Measurements from ENCODE around the gene PHACTR4. TPM values are rescaled to one million over a fixed set of nuclear protein-coding genes. Genes with fewer than 3 reads are reported as not detected.
"Not testable (repeated sequence)": the region's sequence is repeated elsewhere in the genome, so short reads cannot be mapped to it uniquely, and the experiment has no call there.

PHACTR4 gene
- total RNA-seq, 2 donors from 2014 or later = 20.9 to 23.9 TPM

DNA sequence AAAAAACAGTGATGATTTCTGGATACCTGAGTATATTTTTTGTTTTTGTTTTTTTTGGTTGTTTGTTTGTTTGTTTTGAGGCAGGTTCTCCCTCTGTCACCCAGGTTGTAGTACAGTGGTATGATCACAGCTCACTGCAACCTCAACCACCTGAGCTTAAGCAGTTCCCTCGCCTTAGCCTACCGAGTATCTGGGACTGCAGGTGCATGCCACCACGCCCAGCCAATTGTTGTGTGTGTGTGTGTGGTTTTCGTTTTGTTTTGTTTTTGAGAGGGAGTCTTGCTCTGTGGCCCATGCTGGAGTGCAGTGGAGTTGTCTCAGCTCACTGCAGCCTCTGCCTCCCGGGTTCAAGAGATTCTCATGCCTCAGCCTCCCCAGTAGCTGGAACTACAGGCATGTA is 81.0 kb downstream of the PHACTR4 start:
- no peak overlapping the region for H3K27ac Mint-ChIP-seq
- H3K36me3 Mint-ChIP-seq (ENCODE audit: low read depth) = no peaks in the 10 kb centered on the region
- DNase-seq (no peak), ATAC-seq (peak; percentile 48)
- H3K4me1 Mint-ChIP-seq = peaks cover 7% of the 10 kb centered on the region
- no peaks in the 10 kb centered on the region for H3K9me3 ChIP-seq (ENCODE audit: control insufficient read depth, low read length, poor library complexity, severe bottlenecking)
- H3K27me3 Mint-ChIP-seq = no peaks in the 10 kb centered on the region
- no peak overlapping the region for H3K4me3 Mint-ChIP-seq

DNA sequence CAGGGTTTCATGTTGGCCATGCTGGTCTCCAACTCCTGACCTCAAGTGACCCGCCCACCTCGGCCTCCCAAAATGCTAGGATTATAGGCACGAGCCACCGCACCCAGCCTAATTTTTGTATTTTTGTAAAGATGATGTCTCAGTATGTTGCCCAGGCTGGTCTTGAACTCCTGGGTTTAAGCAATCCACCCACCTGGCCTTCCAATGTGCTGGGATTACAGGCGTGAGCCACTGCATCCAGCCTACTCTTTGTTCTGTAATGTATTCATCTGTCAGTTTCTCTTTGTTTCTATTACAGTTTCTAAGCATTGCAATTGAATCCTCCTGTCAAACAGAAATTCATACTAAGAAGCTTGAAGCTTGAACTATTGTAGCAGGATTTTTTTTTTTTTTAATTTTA is 81.5 kb downstream of the PHACTR4 start:
- Mint-ChIP-seq H3K27ac (no peak overlapping the region), H3K4me1 (peaks cover 9% of the 10 kb centered on the region), H3K27me3 (no peaks in the 10 kb centered on the region), H3K4me3 (no peak overlapping the region), H3K36me3 (ENCODE audit: low read depth) (no peaks in the 10 kb centered on the region)
- ATAC-seq (no peak), DNase-seq (no peak)
- no peaks in the 10 kb centered on the region for H3K9me3 ChIP-seq (ENCODE audit: control insufficient read depth, low read length, poor library complexity, severe bottlenecking)

DNA sequence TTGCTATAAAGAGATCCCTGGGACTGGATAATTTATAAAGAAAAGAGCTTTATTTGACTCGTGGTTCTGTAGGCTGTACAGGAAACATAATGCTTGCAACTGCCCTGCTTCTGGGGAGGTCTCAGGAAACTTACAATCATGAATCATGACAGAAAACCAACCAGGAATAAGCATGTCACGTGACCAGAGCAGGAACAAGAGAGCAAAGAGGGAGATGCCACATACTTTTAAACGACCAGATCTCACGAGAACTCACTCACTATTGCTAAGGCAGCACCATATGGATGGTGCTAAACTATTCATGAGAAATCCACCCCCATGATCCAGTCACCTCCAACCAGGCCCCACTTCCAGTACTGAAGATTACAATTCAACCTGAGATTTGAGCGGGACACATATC is 86.5 kb downstream of the PHACTR4 start:
- peak overlapping the region; percentile 74 for H3K27ac Mint-ChIP-seq

DNA sequence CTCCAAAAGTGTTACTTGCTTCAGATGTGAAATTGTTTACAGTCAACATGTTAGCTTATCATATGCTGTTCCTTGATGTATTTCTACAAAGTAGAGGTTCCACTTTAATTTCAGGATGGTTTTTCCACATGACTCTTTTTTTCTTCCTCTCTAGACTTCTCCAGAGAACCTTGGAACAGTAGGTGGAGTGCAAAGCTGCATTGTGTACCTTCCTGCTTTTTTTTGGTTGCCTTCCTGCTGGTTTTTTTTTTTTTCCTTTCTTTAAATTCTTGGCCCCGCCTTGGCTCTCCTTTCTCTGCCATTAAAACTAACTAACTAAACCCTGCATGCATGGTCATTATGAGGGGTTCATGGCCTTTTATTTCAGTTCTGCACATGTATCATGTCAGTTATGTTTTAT is 88.1 kb downstream of the PHACTR4 start:
- no peak for ATAC-seq
- H3K36me3 Mint-ChIP-seq (ENCODE audit: low read depth) = no peaks in the 10 kb centered on the region
- peaks cover 8% of the 10 kb centered on the region for H3K4me1 Mint-ChIP-seq
- no peaks in the 10 kb centered on the region for H3K27me3 Mint-ChIP-seq
- no peaks in the 10 kb centered on the region for H3K9me3 ChIP-seq (ENCODE audit: control insufficient read depth, low read length, poor library complexity, severe bottlenecking)
- H3K27ac Mint-ChIP-seq = no peak overlapping the region
- no peak overlapping the region for H3K4me3 Mint-ChIP-seq
- DNase-seq = no peak

More for the DNA sequence above, 86.5 kb downstream of the PHACTR4 start:
- ATAC-seq (no peak), DNase-seq (no peak)
- peaks cover 8% of the 10 kb centered on the region for H3K4me1 Mint-ChIP-seq
- no peaks in the 10 kb centered on the region for H3K9me3 ChIP-seq (ENCODE audit: control insufficient read depth, low read length, poor library complexity, severe bottlenecking)
- H3K36me3 Mint-ChIP-seq (ENCODE audit: low read depth) = no peaks in the 10 kb centered on the region
- H3K4me3 Mint-ChIP-seq = no peak overlapping the region
- no peaks in the 10 kb centered on the region for H3K27me3 Mint-ChIP-seq

DNA sequence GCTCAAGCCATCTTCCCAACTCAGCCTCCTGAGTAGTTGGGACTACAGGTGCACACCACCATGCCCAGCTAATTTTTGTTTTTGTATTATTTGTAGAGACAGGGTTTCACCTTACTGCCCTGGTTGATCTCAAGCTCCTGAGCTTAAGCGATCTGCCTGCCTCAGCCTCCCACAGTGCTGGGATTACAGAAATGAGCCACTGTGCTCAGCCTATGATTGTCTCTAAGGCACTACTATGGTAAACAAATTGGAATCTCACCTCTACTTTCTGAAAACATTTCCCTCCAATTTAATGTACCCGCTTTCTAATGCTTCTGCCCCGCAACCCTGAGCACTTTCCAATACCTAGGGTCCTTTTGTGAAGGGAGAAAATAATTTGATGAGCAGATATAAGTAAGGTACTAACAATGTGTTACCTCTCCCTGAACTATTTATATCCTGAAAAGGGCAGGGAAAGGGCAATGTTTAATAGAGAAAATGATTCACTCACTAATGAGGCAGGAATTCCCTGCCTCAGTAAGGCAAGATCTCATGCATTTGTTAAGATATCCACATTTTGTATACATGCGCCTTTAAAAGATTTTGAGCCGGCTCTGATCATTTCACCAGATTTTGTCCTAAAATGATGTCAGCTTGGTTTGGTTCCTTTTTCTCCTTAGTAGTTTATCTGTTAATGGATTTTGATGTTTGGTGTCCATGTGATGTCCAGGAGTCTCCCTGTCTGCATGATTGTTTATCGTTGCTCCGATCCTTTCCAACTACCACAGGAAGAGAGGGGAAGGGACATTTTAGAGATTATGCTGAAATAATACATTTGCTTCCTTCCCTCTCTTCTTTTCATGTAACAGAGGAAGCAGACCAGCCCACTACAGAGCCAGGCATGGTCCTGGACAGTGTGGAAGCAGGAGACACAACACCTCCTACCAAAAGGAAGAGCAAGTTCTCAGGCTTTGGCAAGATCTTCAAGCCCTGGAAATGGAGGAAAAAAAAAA is 89.0 kb downstream of the PHACTR4 start:
- Mint-ChIP-seq H3K36me3 (ENCODE audit: low read depth) (no peaks in the 10 kb centered on the region), H3K27me3 (no peaks in the 10 kb centered on the region), H3K27ac (no peak overlapping the region), H3K4me3 (no peak overlapping the region), H3K4me1 (peaks cover 8% of the 10 kb centered on the region)
- DNase-seq (no peak), ATAC-seq (no peak)
- no peaks in the 10 kb centered on the region for H3K9me3 ChIP-seq (ENCODE audit: control insufficient read depth, low read length, poor library complexity, severe bottlenecking)

DNA sequence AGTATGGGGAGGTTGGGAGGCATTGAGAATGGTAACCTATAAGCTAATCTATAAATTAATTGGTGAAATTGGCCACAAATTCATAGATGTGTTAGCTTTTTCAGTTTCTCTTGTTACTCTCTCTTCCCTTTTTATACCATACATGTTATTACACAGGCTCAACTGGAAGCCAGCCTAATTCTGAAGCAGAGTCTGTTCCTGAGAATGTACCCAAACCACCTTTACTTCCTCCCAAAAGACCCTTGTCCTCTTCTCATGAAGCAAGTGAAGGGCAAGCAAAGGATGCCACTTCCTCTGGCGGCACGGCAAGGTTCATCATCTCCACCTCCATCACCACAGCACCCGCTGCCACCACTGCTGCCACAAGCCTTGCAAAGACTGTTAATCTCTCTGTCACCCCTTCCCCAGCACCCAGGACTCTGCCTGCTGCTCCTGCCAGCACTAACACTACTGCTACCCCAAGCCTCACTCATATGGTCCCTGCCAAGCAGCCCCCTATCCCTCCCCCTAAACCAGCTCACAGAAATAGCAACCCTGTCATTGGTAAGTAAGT is 96.8 kb downstream of the PHACTR4 start:
- no peak overlapping the region for H3K27ac Mint-ChIP-seq
- no peaks in the 10 kb centered on the region for H3K27me3 Mint-ChIP-seq
- no peak for DNase-seq

DNA sequence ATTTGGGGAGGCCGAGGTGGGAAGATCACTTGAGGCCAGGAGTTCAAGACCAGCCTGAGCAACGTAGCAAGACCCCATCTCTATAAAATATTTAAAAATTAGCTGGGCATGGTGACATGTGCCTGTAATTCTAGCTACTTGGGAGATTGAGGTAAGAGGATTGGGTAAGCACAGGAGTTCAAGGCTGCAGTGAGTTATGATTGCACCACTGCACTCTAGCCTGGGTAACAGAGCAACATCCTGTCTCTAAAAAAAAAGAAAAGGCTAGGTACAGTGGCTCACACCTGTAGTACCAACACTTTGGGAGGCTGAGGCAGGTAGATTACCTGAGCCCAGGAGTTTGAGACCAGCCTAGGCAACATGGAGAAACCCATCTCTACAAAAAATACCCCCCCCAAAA is 100.6 kb downstream of the PHACTR4 start:
- Mint-ChIP-seq H3K36me3 (ENCODE audit: low read depth) (peaks cover 5% of the 10 kb centered on the region), H3K4me1 (no peaks in the 10 kb centered on the region), H3K27ac (no peak overlapping the region), H3K4me3 (no peak overlapping the region), H3K27me3 (no peaks in the 10 kb centered on the region)
- DNase-seq (no peak), ATAC-seq (no peak)
- no peaks in the 10 kb centered on the region for H3K9me3 ChIP-seq (ENCODE audit: control insufficient read depth, low read length, poor library complexity, severe bottlenecking)

More for the DNA sequence above, 96.8 kb downstream of the PHACTR4 start:
- Mint-ChIP-seq H3K4me3 (no peak overlapping the region), H3K4me1 (no peaks in the 10 kb centered on the region), H3K36me3 (ENCODE audit: low read depth) (peaks cover 2% of the 10 kb centered on the region)
- ATAC-seq = no peak
- H3K9me3 ChIP-seq (ENCODE audit: control insufficient read depth, low read length, poor library complexity, severe bottlenecking) = no peaks in the 10 kb centered on the region

DNA sequence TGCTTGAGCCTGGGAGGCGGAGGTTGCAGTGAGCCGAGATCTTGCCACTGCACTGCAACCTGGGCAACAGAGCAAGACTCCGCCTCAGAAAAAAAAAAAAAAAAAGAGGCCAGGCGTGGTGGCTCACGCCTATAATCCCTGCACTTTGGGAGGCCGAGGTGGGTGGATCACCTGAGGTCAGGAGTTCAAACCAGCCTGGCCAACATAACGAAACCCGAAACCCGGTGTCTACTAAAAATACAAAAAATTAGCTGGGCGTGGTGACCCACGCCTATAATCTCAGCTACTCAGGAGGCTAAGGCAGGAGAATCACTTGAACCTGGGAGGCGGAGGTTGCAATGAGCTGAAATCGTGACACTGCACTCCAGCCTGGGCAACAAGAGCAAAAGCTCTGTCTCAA is 110.0 kb downstream of the PHACTR4 start:
- H3K4me3 Mint-ChIP-seq; H3K27me3 Mint-ChIP-seq; H3K36me3 Mint-ChIP-seq (ENCODE audit: low read depth); H3K4me1 Mint-ChIP-seq; DNase-seq; H3K27ac Mint-ChIP-seq; H3K9me3 ChIP-seq (ENCODE audit: control insufficient read depth, low read length, poor library complexity, severe bottlenecking); ATAC-seq: not testable (repeated sequence)

DNA sequence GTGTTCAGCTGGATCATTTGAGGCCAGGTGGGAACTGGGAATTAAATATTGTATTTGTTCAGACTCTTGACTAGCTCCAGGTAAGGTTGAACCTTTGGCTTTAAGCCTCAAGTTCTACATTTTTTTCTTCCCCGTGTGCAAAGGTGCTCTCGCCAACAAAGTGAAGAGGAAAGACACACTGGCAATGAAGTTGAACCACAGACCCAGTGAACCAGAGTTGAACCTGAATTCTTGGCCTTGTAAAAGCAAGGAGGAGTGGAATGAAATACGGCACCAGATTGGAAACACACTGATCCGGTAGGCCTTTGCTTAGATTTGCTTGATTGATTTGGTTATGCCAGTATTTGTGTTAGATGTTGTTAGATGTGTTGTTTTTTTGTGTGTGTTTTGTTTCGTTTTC is 110.8 kb downstream of the PHACTR4 start:
- no peak overlapping the region for H3K4me3 Mint-ChIP-seq

DNA sequence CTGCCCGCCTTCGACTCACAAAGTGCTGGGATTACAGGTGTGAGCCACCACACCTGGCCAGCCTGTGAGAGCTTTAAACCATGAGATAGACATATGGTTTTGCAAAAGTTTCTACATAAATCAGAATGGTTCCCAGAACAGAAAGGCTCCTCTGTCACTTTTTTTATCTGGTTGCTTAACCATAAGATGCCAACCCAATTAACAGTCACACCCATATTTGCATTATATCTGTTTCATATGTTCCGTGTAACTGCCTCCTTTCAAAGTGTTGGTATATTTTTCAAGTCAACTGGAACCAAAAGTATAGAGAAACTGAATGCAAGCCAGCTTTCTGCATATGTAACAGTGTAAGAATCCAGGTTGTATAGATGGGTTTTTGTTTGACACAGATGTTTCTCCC is 112.6 kb downstream of the PHACTR4 start:
- Mint-ChIP-seq H3K36me3 (ENCODE audit: low read depth) (peaks cover 2% of the 10 kb centered on the region), H3K27me3 (no peaks in the 10 kb centered on the region), H3K4me3 (no peak overlapping the region), H3K27ac (no peak overlapping the region), H3K4me1 (peaks cover 4% of the 10 kb centered on the region)
- ATAC-seq = no peak
- no peak for DNase-seq
- H3K9me3 ChIP-seq (ENCODE audit: control insufficient read depth, low read length, poor library complexity, severe bottlenecking) = no peaks in the 10 kb centered on the region

More for the DNA sequence above, 110.8 kb downstream of the PHACTR4 start:
- peaks cover 4% of the 10 kb centered on the region for H3K36me3 Mint-ChIP-seq (ENCODE audit: low read depth)
- DNase-seq = no peak
- H3K27me3 Mint-ChIP-seq = no peaks in the 10 kb centered on the region
- H3K27ac Mint-ChIP-seq = no peak overlapping the region
- peaks cover 4% of the 10 kb centered on the region for H3K4me1 Mint-ChIP-seq
- no peaks in the 10 kb centered on the region for H3K9me3 ChIP-seq (ENCODE audit: control insufficient read depth, low read length, poor library complexity, severe bottlenecking)
- ATAC-seq = no peak

DNA sequence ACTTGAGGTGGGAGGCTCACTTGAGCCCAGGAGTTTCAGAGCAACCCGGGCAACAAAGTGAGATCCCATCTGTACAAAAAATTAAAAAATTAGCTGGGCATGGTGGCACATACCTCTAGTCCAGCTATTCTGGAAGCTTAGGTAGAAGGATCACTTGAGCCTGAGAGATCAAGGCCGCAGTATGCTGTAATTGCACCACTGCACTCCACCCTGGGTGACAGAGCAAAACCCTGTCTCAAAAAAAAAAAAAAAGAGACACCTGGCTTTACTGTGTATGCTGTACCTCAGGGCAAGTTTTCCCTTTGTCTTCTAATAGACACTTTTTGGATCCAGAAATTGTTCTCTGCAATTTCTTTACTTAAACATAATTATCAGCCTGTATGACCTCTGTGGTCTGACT is 113.2 kb downstream of the PHACTR4 start:
- peaks cover 2% of the 10 kb centered on the region for H3K36me3 Mint-ChIP-seq (ENCODE audit: low read depth)
- no peak overlapping the region for H3K27ac Mint-ChIP-seq
- ATAC-seq (no peak), DNase-seq (no peak)
- H3K9me3 ChIP-seq (ENCODE audit: control insufficient read depth, low read length, poor library complexity, severe bottlenecking) = no peaks in the 10 kb centered on the region
- peaks cover 4% of the 10 kb centered on the region for H3K4me1 Mint-ChIP-seq
- H3K4me3 Mint-ChIP-seq = no peak overlapping the region
- no peaks in the 10 kb centered on the region for H3K27me3 Mint-ChIP-seq

DNA sequence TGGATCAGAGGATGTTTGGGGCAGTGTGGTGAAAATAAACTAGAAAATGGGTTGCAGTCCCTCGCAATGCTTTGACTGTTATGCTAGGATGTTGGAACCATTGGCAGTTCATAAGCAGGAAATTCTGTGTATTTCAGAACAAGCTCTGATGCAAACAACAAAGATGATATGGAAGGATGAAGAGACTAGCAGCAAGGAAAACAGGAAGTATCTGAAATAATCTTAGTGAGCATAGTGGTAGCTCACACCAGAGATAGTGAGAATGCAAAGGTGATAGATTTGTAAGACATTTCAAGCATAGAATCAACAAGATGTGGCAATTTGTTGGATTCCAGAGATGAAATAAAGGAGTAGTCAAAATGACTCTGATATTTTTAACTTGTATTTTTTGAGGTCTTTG is 125.2 kb downstream of the PHACTR4 start:
- DNase-seq (no peak), ATAC-seq (no peak)
- Mint-ChIP-seq H3K4me3 (no peak overlapping the region), H3K27me3 (no peaks in the 10 kb centered on the region), H3K27ac (peak overlapping the region; percentile 37), H3K4me1 (peaks cover 5% of the 10 kb centered on the region), H3K36me3 (ENCODE audit: low read depth) (peaks cover 7% of the 10 kb centered on the region)
- no peaks in the 10 kb centered on the region for H3K9me3 ChIP-seq (ENCODE audit: control insufficient read depth, low read length, poor library complexity, severe bottlenecking)

DNA sequence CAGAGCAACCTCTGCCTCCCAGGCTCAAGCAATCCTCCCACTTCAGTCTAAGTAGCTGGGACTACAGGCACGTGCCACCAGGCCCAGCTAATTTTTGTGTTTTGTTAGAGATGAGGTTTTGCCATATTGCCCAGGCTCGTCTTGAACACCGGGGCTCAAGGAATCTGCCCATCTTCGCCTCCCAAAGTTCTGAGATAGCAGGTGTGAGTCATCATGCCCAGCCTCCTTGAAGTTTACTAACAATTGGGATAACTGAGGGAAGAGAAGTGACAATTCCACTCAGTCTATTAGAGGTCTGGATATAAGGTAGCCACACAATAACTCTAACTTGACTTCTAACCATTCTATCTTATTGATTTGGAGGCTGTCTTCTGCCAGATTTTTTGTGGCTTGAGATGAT is 130.0 kb downstream of the PHACTR4 start:
- Mint-ChIP-seq H3K4me3 (no peak overlapping the region), H3K27ac (peak overlapping the region; percentile 27)

More for the DNA sequence above, 130.0 kb downstream of the PHACTR4 start:
- H3K4me1 Mint-ChIP-seq = peaks cover 5% of the 10 kb centered on the region
- no peaks in the 10 kb centered on the region for H3K27me3 Mint-ChIP-seq
- DNase-seq = no peak
- H3K36me3 Mint-ChIP-seq (ENCODE audit: low read depth) = peaks cover 5% of the 10 kb centered on the region
- ATAC-seq = no peak
- H3K9me3 ChIP-seq (ENCODE audit: control insufficient read depth, low read length, poor library complexity, severe bottlenecking) = no peaks in the 10 kb centered on the region
